Mesenchymal stem cell (in vitro differentiated cells and primary cell): Measurements from ENCODE around the gene FUCA2.

ENCODE experiments used
- DNase-seq: peaks from one replicate; pipeline ENCODE4 v3.0.0-alpha.2; 2013
- H2AFZ ChIP-seq: one replicate; pipeline ENCODE4 v1.6.1; 2013; ENCODE audit warnings: low read depth, mild to moderate bottlenecking, control low read depth, inconsistent platforms, low read length, moderate library complexity
- H2AK5ac ChIP-seq: 2 replicates; pipeline ENCODE4 v1.6.1; 2013; ENCODE audit warnings: low read length, moderate library complexity, mild to moderate bottlenecking, inconsistent platforms; ENCODE audit not compliant: severe bottlenecking
- H2BK120ac ChIP-seq: one replicate; pipeline ENCODE4 v1.6.1; 2013; ENCODE audit warnings: low read depth, mild to moderate bottlenecking, inconsistent platforms, low read length, moderate library complexity
- H2BK12ac ChIP-seq, 2 experiments: one replicate each; pipeline ENCODE4 v1.6.1; 2013; ENCODE audit warnings: inconsistent platforms in 2 of 2, low read length in 2 of 2, mild to moderate bottlenecking in 2 of 2, moderate library complexity in 2 of 2, control low read depth in 1 of 2
- H2BK15ac ChIP-seq: one replicate; pipeline ENCODE4 v1.6.1; 2013; ENCODE audit warnings: mild to moderate bottlenecking, low read depth, inconsistent platforms; ENCODE audit not compliant: poor library complexity, severe bottlenecking
- H2BK5ac ChIP-seq: 2 replicates; pipeline ENCODE4 v1.6.1; 2013; ENCODE audit warnings: low read depth, mild to moderate bottlenecking, low read length, control low read depth, inconsistent platforms; ENCODE audit not compliant: poor library complexity, severe bottlenecking
- H3K14ac ChIP-seq, 2 experiments: one replicate each; pipeline ENCODE4 v1.6.1; 2013; ENCODE audit warnings: inconsistent platforms in 2 of 2, low read length in 2 of 2, control low read depth in 1 of 2, mild to moderate bottlenecking in 1 of 2, moderate library complexity in 1 of 2
- H3K18ac ChIP-seq, 2 experiments: one replicate each; pipeline ENCODE4 v1.6.1; 2013; ENCODE audit warnings: inconsistent platforms in 2 of 2, low read length in 2 of 2, control low read depth in 1 of 2, low read depth in 1 of 2, mild to moderate bottlenecking in 1 of 2
- H3K23ac ChIP-seq, 2 experiments: one replicate each; pipeline ENCODE4 v1.6.1; 2013; ENCODE audit warnings: inconsistent platforms in 2 of 2, low read length in 2 of 2, mild to moderate bottlenecking in 2 of 2, moderate library complexity in 2 of 2, control low read depth in 1 of 2
- H3K27ac ChIP-seq: 2 replicates; pipeline ENCODE4 v1.5.1; 2013; ENCODE audit warnings: mild to moderate bottlenecking, moderate library complexity, low read length, control low read depth, inconsistent platforms; ENCODE audit not compliant: poor library complexity, severe bottlenecking
- H3K27me3 ChIP-seq, 2 experiments: 2 replicates each; pipeline versions ENCODE4 v1.6.1 to v1.7.0; 2013; ENCODE audit warnings: low read length in 2 of 2, mild to moderate bottlenecking in 2 of 2, moderate library complexity in 2 of 2, control low read depth in 1 of 2, inconsistent platforms in 1 of 2; ENCODE audit not compliant: control insufficient read depth in 1 of 2, insufficient read depth in 1 of 2
- H3K36me3 ChIP-seq, 2 experiments: 2 replicates each; pipeline versions ENCODE4 v1.6.1 to v1.7.0; 2013; ENCODE audit warnings: low read length in 2 of 2, control low read depth in 1 of 2, inconsistent platforms in 1 of 2, low read depth in 1 of 2, mild to moderate bottlenecking in 1 of 2; ENCODE audit not compliant: insufficient read depth in 2 of 2, control insufficient read depth in 1 of 2
- H3K4ac ChIP-seq, 2 experiments: one replicate each; pipeline ENCODE4 v1.6.1; 2013; ENCODE audit warnings: inconsistent platforms in 2 of 2, low read length in 2 of 2, mild to moderate bottlenecking in 2 of 2, moderate library complexity in 2 of 2, control low read depth in 1 of 2, low read depth in 1 of 2
- H3K4me1 ChIP-seq: 2 replicates; pipeline ENCODE4 v1.6.1; 2013; ENCODE audit warnings: low read depth, low read length, control low read depth; ENCODE audit not compliant: control insufficient read depth, insufficient read depth
- H3K4me2 ChIP-seq: 2 replicates; pipeline ENCODE4 v1.6.1; 2013; ENCODE audit warnings: low read length, mild to moderate bottlenecking, inconsistent platforms; ENCODE audit not compliant: poor library complexity, severe bottlenecking
- H3K4me3 ChIP-seq, 2 experiments: 2 replicates each; pipeline versions ENCODE4 v1.5.1 to v1.7.0; 2013; ENCODE audit warnings: low read length in 2 of 2, mild to moderate bottlenecking in 2 of 2, control low read depth in 1 of 2, low read depth in 1 of 2; ENCODE audit not compliant: insufficient read depth in 1 of 2
- H3K79me1 ChIP-seq: replicated peaks from 2 replicates; pipeline ENCODE4 v1.6.1; 2013; ENCODE audit warnings: mild to moderate bottlenecking, control low read depth, low read length, inconsistent platforms; ENCODE audit not compliant: poor library complexity, severe bottlenecking
- H3K9ac ChIP-seq: 2 replicates; pipeline ENCODE4 v1.7.0; 2013; ENCODE audit warnings: mild to moderate bottlenecking, low read length, moderate library complexity
- H3K9me3 ChIP-seq: 2 replicates; pipeline ENCODE4 v1.7.0; 2013; ENCODE audit warnings: mild to moderate bottlenecking, low read length; ENCODE audit not compliant: control insufficient read depth
- H4K8ac ChIP-seq: one replicate; pipeline ENCODE4 v1.6.1; 2013; ENCODE audit warnings: inconsistent platforms, mild to moderate bottlenecking, low read length, moderate library complexity
- H4K91ac ChIP-seq: one replicate; pipeline ENCODE4 v1.6.1; 2013; ENCODE audit warnings: mild to moderate bottlenecking, low read length, inconsistent platforms
- WGBS: methylation state at CpG from one replicate; pipeline ENCODE4 v1.1.7; 2013; ENCODE audit warnings: mixed read lengths; 5-methylcytosine and 5-hydroxymethylcytosine counted together

The FUCA2 gene

DNA sequence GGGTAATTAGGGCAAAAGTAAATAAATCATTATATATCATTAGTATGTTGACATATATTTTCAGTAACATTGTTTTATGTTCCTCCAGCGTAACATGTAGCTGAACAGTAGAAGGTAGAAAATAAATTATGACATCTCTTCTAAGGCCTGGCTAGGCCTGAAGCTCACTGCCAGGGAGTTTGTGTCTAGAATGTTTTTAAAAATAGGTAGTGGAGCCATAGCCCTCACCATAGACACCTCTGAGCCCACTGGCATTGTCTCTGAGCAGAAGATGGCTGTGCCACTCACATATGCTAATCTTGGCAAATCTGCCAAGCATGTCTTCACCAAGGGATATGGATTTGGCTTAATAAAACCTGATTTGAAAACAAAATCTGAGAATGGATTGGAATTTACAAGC lies 21.3 kb downstream of the FUCA2 start:
- no peaks in the 10 kb centered on the region for H3K27me3 ChIP-seq
- no peak overlapping the region for H4K8ac ChIP-seq
- peaks cover 6 to 42% of the 10 kb centered on the region in 2 experiments for H3K36me3 ChIP-seq
- H3K27ac ChIP-seq, result no peak overlapping the region
- H3K23ac ChIP-seq, result no peak overlapping the region
- no peak overlapping the region for H2BK12ac ChIP-seq
- no peak overlapping the region for H3K18ac ChIP-seq
- no peak for DNase-seq
- H3K4ac ChIP-seq, result no peak overlapping the region
- H2BK15ac ChIP-seq, result no peak overlapping the region
- WGBS, result no CpG with 5 or more reads among the region's 1 CpG
- no peak overlapping the region for H3K14ac ChIP-seq
- no peak overlapping the region for H2AK5ac ChIP-seq
- H3K79me1 ChIP-seq, result peaks cover 1% of the 10 kb centered on the region
- no peak overlapping the region for H2BK120ac ChIP-seq
- H3K9me3 ChIP-seq, result no peaks in the 10 kb centered on the region
- H2BK5ac ChIP-seq, result no peak overlapping the region
- no peak overlapping the region for H3K4me2 ChIP-seq
- H4K91ac ChIP-seq, result no peak overlapping the region
- no peak overlapping the region for H2AFZ ChIP-seq
- H3K9ac ChIP-seq, result no peak overlapping the region
- no peaks in the 10 kb centered on the region for H3K4me1 ChIP-seq
- no peak overlapping the region for H3K4me3 ChIP-seq

- no peak overlapping the region for H2AK5ac ChIP-seq
- H3K9ac ChIP-seq, result no peak overlapping the region
- no peak overlapping the region for H2BK15ac ChIP-seq
- no peak overlapping the region for H3K4me3 ChIP-seq
- H4K8ac ChIP-seq, result no peak overlapping the region
- H2BK5ac ChIP-seq, result no peak overlapping the region
- peaks cover 6 to 31% of the 10 kb centered on the region in 2 experiments for H3K36me3 ChIP-seq
- H3K27me3 ChIP-seq, result no peaks in the 10 kb centered on the region
- no peak overlapping the region for H3K18ac ChIP-seq
- H3K4me2 ChIP-seq, result no peak overlapping the region
- no peak overlapping the region for H3K23ac ChIP-seq
- H3K4me1 ChIP-seq, result no peaks in the 10 kb centered on the region
- no peak overlapping the region for H2BK120ac ChIP-seq
- no peak overlapping the region for H3K27ac ChIP-seq
- 100% methylated on average over 2 of the region's 3 CpGs for WGBS
- no peaks in the 10 kb centered on the region for H3K9me3 ChIP-seq
- H2BK12ac ChIP-seq, result no peak overlapping the region
- H3K4ac ChIP-seq, result no peak overlapping the region
- DNase-seq, result no peak
- no peak overlapping the region for H2AFZ ChIP-seq
- no peak overlapping the region for H3K14ac ChIP-seq
- no peak overlapping the region for H4K91ac ChIP-seq
- H3K79me1 ChIP-seq, result no peaks in the 10 kb centered on the region
Observed at GRCh38 chr6:143486752-143487151, 24.8 kb downstream of the FUCA2 start.

- Histone ChIP-seq H3K79me1 (no peaks in the 10 kb centered on the region), H3K14ac (no peak overlapping the region), H3K4ac (no peak overlapping the region), H2BK15ac (no peak overlapping the region), H2AK5ac (no peak overlapping the region), H3K9me3 (no peaks in the 10 kb centered on the region), H3K9ac (no peak overlapping the region), H4K8ac (no peak overlapping the region), H3K4me2 (no peak overlapping the region), H3K4me3 (no peak overlapping the region), H2BK5ac (no peak overlapping the region), H2BK12ac (no peak overlapping the region), H3K23ac (no peak overlapping the region), H4K91ac (no peak overlapping the region), H3K18ac (no peak overlapping the region), H3K36me3 (peaks cover 5 to 28% of the 10 kb centered on the region in 2 experiments), H3K27me3 (no peaks in the 10 kb centered on the region), H2AFZ (no peak overlapping the region), H3K27ac (no peak overlapping the region), H2BK120ac (no peak overlapping the region), H3K4me1 (no peaks in the 10 kb centered on the region)
- peak; percentile 19 for DNase-seq
- WGBS, result 89% methylated on average over 2 of the region's 2 CpGs
Observed at GRCh38 chr6:143485967-143486366, 25.6 kb downstream of the FUCA2 start.

DNA sequence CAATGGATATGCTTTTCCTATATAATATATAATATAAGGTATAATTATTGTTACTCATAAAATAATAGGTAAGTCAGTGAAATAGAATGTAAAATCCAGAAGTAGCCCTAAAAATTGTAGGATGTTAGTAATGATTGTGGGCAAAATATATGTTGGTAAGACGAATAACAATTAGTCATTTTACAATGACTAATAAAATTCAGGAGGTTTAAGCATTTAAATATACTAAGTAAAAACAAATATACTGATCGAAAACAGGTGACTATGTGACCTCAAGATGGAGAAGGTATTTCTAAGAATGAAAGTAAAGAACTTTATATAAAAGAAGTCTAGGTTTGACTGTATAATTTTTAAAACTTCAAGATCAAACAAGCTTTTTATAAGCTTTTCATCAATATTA lies 28.9 kb downstream of the FUCA2 start:
- no peak for DNase-seq
- no peak overlapping the region for H2BK15ac ChIP-seq
- no peaks in the 10 kb centered on the region for H3K27me3 ChIP-seq
- no peak overlapping the region for H3K14ac ChIP-seq
- H2AK5ac ChIP-seq, result no peak overlapping the region
- no peak overlapping the region for H2BK120ac ChIP-seq
- no peak overlapping the region for H3K4me3 ChIP-seq
- H3K18ac ChIP-seq, result no peak overlapping the region
- H2BK12ac ChIP-seq, result no peak overlapping the region
- no peak overlapping the region for H3K23ac ChIP-seq
- no peaks in the 10 kb centered on the region for H3K79me1 ChIP-seq
- no peak overlapping the region for H3K9ac ChIP-seq
- no peaks in the 10 kb centered on the region for H3K4me1 ChIP-seq
- no peak overlapping the region for H3K4me2 ChIP-seq
- no peak overlapping the region for H3K4ac ChIP-seq
- no peak overlapping the region for H4K91ac ChIP-seq
- no peaks in the 10 kb centered on the region for H3K9me3 ChIP-seq
- no peak overlapping the region for H3K27ac ChIP-seq
- H4K8ac ChIP-seq, result no peak overlapping the region
- peaks cover 3 to 47% of the 10 kb centered on the region in 2 experiments for H3K36me3 ChIP-seq
- H2AFZ ChIP-seq, result no peak overlapping the region
- H2BK5ac ChIP-seq, result no peak overlapping the region
- no CpG with 5 or more reads among the region's 2 CpGs for WGBS
